ENCODE results near the gene STRN3.
"Not testable (repeated sequence)": the region's sequence is repeated elsewhere in the genome, so short reads cannot be mapped to it uniquely, and the experiment has no call there.

STRN3 gene

DNA sequence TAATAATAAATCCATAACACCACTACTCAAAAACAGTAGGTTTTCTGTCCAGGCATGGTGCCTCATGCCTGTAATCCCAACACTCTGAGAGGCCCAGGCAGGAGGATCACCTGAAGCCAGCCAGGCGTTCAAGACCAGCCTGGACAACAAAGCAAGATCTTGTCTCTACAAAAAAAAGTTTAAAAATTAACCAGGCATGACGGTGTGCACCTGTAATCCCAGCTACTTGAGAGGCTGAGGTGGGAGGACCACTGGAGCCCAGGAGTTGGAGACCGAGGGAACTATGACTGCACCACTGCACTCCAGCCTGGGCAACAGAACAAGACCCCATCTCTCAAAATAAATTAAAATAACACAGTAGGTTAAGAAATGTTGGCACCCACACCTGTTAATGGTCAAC is 45.2 kb downstream of the STRN3 start:
- no peak for TF ChIP-seq CTCF (IDR thresholded peaks at IDR 0.05; ENCODE audit: low read length)
- no peak for TF ChIP-seq EZH2 (IDR thresholded peaks at IDR 0.05; ENCODE audit: borderline replicate concordance, low read length)
- no peak overlapping the region for H3K4me2 ChIP-seq (ENCODE audit: low read length)
- no peaks in the 10 kb centered on the region for H3K36me3 ChIP-seq (ENCODE audit: insufficient read depth, low read length)
- peaks cover 5% of the 10 kb centered on the region for H3F3A ChIP-seq (ENCODE audit: insufficient read depth, low read length)
- no peaks in the 10 kb centered on the region for H3K9me3 ChIP-seq (ENCODE audit: low read length)
- no peaks in the 10 kb centered on the region for H3K9me2 ChIP-seq (ENCODE audit: low read depth, low read length)
- peak overlapping the region; percentile 76 for H3K27ac ChIP-seq (ENCODE audit: low read depth, low read length, poor library complexity, severe bottlenecking)
- H3K27me3 ChIP-seq (ENCODE audit: insufficient read depth, low read length) = no peaks in the 10 kb centered on the region
- H3K79me2 ChIP-seq (ENCODE audit: insufficient read depth, low read length) = peaks cover 78% of the 10 kb centered on the region
- H4K20me1 ChIP-seq (ENCODE audit: insufficient read depth, low read length) = no peaks in the 10 kb centered on the region
- no peak overlapping the region for H3K9ac ChIP-seq (ENCODE audit: low read length)
- H3K4me1 ChIP-seq (ENCODE audit: insufficient read depth, low read length, severe bottlenecking) = peaks cover 37% of the 10 kb centered on the region
- H2AFZ ChIP-seq (ENCODE audit: low read length) = no peak overlapping the region
- H3K4me3 ChIP-seq (ENCODE audit: low read depth, low read length, poor library complexity, severe bottlenecking) = no peak overlapping the region

- not testable (repeated sequence) for H2AFZ ChIP-seq (ENCODE audit: low read length); H3F3A ChIP-seq (ENCODE audit: insufficient read depth, low read length); H3K36me3 ChIP-seq (ENCODE audit: insufficient read depth, low read length); H3K27me3 ChIP-seq (ENCODE audit: insufficient read depth, low read length); H3K9ac ChIP-seq (ENCODE audit: low read length); H3K4me2 ChIP-seq (ENCODE audit: low read length); H3K9me2 ChIP-seq (ENCODE audit: low read depth, low read length); H3K9me3 ChIP-seq (ENCODE audit: low read length); H4K20me1 ChIP-seq (ENCODE audit: insufficient read depth, low read length); H3K4me3 ChIP-seq (ENCODE audit: low read depth, low read length, poor library complexity, severe bottlenecking)
- TF ChIP-seq CTCF (IDR thresholded peaks at IDR 0.05; ENCODE audit: low read length) = peak; percentile 58; the same call in 1 of the 2 replicates
- H3K27ac ChIP-seq (ENCODE audit: low read depth, low read length, poor library complexity, severe bottlenecking) = peak overlapping the region; percentile 76
- peaks cover 79% of the 10 kb centered on the region for H3K79me2 ChIP-seq (ENCODE audit: insufficient read depth, low read length)
- peaks cover 37% of the 10 kb centered on the region for H3K4me1 ChIP-seq (ENCODE audit: insufficient read depth, low read length, severe bottlenecking)
Observed at GRCh38 chr14:30980106-30980704, 46.0 kb downstream of the STRN3 start.

DNA sequence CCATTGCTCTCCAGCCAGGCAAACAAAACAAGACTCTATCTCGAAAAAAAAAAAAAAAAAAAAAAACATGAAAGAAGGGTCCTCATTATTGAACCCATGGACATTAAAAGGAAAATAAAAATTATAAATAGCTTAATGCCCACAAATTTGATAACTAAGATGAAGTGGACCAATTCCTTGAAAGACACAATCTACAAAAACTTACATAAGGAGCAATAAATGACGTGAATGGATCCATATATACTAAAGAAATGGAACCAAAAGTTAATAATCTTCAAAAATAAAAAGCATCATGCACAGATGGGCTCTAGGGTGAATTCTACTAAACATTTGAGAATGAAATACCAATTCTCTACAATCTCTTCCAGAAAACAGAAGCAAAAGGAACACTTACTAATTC is 48.4 kb downstream of the STRN3 start:
- no peaks in the 10 kb centered on the region for H3K9me2 ChIP-seq (ENCODE audit: low read depth, low read length)
- no peaks in the 10 kb centered on the region for H4K20me1 ChIP-seq (ENCODE audit: insufficient read depth, low read length)
- H3K36me3 ChIP-seq (ENCODE audit: insufficient read depth, low read length) = no peaks in the 10 kb centered on the region
- no peak for TF ChIP-seq CTCF (IDR thresholded peaks at IDR 0.05; ENCODE audit: low read length)
- no peak for TF ChIP-seq EZH2 (IDR thresholded peaks at IDR 0.05; ENCODE audit: borderline replicate concordance, low read length)
- peaks cover 26% of the 10 kb centered on the region for H3K4me1 ChIP-seq (ENCODE audit: insufficient read depth, low read length, severe bottlenecking)
- H3K9ac ChIP-seq (ENCODE audit: low read length) = no peak overlapping the region
- no peak overlapping the region for H3K27ac ChIP-seq (ENCODE audit: low read depth, low read length, poor library complexity, severe bottlenecking)
- no peaks in the 10 kb centered on the region for H3K9me3 ChIP-seq (ENCODE audit: low read length)
- H3K4me2 ChIP-seq (ENCODE audit: low read length) = no peak overlapping the region
- no peak overlapping the region for H3K4me3 ChIP-seq (ENCODE audit: low read depth, low read length, poor library complexity, severe bottlenecking)
- H2AFZ ChIP-seq (ENCODE audit: low read length) = no peak overlapping the region
- H3K27me3 ChIP-seq (ENCODE audit: insufficient read depth, low read length) = no peaks in the 10 kb centered on the region
- peaks cover 85% of the 10 kb centered on the region for H3K79me2 ChIP-seq (ENCODE audit: insufficient read depth, low read length)
- H3F3A ChIP-seq (ENCODE audit: insufficient read depth, low read length) = peaks cover 5% of the 10 kb centered on the region

All from OCI-LY1 (cell line).